Tibial nerve (tissue), 4 donors: ENCODE data around the gene POLA1. TPM values are rescaled to one million over a fixed set of nuclear protein-coding genes. Genes with fewer than 3 reads are reported as not detected.

Experiments
- DNase-seq, 2 donors: peaks; one replicate each; pipeline ENCODE4 v3.0.0-alpha.2; 2019; ENCODE audit warnings: low spot score in 2 of 2
- H3K27ac ChIP-seq, 4 donors: fragments of 200-600 bp; sonication (generic) in 3 of 4; one replicate each; pipeline ENCODE4 v1.5.1; 2017 to 2019; ENCODE audit warnings: mild to moderate bottlenecking in 1 of 4
- H3K27me3 ChIP-seq, 2 donors: fragments of 200-600 bp; sonication (generic) in 1 of 2; one replicate each; pipeline versions ENCODE4 v1.5.1 to v1.6.0; 2017 to 2019
- H3K36me3 ChIP-seq, 3 donors: fragments of 200-600 bp; sonication (generic); one replicate each; pipeline ENCODE4 v1.5.1; 2018 to 2019
- H3K4me1 ChIP-seq, 4 donors: fragments of 200-600 bp; sonication (generic) in 3 of 4; one replicate each; pipeline ENCODE4 v1.5.1; 2017 to 2019
- H3K4me3 ChIP-seq, 4 donors: fragments of 200-600 bp; sonication (generic) in 3 of 4; one replicate each; pipeline ENCODE4 v1.5.1; 2017 to 2019; ENCODE audit warnings: mild to moderate bottlenecking in 1 of 4, moderate library complexity in 1 of 4
- H3K9me3 ChIP-seq, 4 donors: fragments of 200-600 bp; sonication (generic) in 3 of 4; one replicate each; pipeline ENCODE4 v1.5.1; 2017 to 2019
- CTCF ChIP-seq, 5 experiments: fragments of 200-600 bp in 3 of 5; fragments of 450-650 bp in 2 of 5; sonication (generic) in 3 of 5; IDR thresholded peaks; one replicate each; pipeline ENCODE4 v1.5.1; 2016 to 2019; ENCODE audit warnings: antibody characterized with exemption in 5 of 5, mild to moderate bottlenecking in 3 of 5, moderate library complexity in 2 of 5
- EP300 ChIP-seq, 2 donors: sonication (generic); formaldehyde crosslinking; IDR thresholded peaks; one replicate each; pipeline ENCODE4 v1.6.1; 2017; ENCODE audit warnings: antibody characterized with exemption in 2 of 2, mild to moderate bottlenecking in 1 of 2
- POLR2A ChIP-seq, 2 donors: fragments of 450-650 bp; IDR thresholded peaks; one replicate each; pipeline ENCODE4 v1.6.1; 2017; ENCODE audit warnings: antibody characterized with exemption in 2 of 2, mild to moderate bottlenecking in 2 of 2, moderate library complexity in 2 of 2
- WGBS, 2 donors: methylation state at CpG; one replicate each; pipeline ENCODE4 v1.1.5; 2018; 5-methylcytosine and 5-hydroxymethylcytosine counted together
- total RNA-seq, 4 donors: library from RNA; depleted of rRNA; stranded (reverse); fragments of >200 nt; gene quantifications; one replicate each; pipeline ENCODE4 v1.1.0, GENCODE V29; 2016

Gene POLA1
- total RNA-seq, 4 donors from 2014 or later, result 8.6 to 27.8 (median 13.7) TPM

- Histone ChIP-seq H3K4me1 (no peaks in the 10 kb centered on the region), H3K27ac (no peak overlapping the region), H3K9me3 (no peaks in the 10 kb centered on the region), H3K4me3 (no peak overlapping the region), H3K27me3 (peaks cover 0 to 36% of the 10 kb centered on the region in 2 donors), H3K36me3 (no peaks in the 10 kb centered on the region)
- DNase-seq, result no peak
- TF ChIP-seq POLR2A (IDR thresholded peaks at IDR 0.05) (no peak), CTCF (IDR thresholded peaks at IDR 0.05) (no peak), EP300 (IDR thresholded peaks at IDR 0.05) (no peak)
- 50 to 69% methylated on average over 5 of the region's 5 CpGs for WGBS, 2 donors
Observed at GRCh38 chrX:24996096-24996709, 302.5 kb downstream of the POLA1 start.

GRCh38 chrX:24999511-24999910, 305.8 kb downstream of the POLA1 start:
- H3K36me3 ChIP-seq, result no peaks in the 10 kb centered on the region
- peaks cover 0 to 67% of the 10 kb centered on the region in 2 donors for H3K27me3 ChIP-seq
- no peak overlapping the region for H3K4me3 ChIP-seq
- H3K9me3 ChIP-seq, result no peaks in the 10 kb centered on the region
- 52 to 96% methylated on average over 8 of the region's 8 CpGs for WGBS, 2 donors
- H3K4me1 ChIP-seq, result peaks cover 0 to 10% (median under 1%) of the 10 kb centered on the region in 4 donors
- no peak for DNase-seq
- H3K27ac ChIP-seq, result no peak overlapping the region
- TF ChIP-seq EP300 (IDR thresholded peaks at IDR 0.05) (no peak), POLR2A (IDR thresholded peaks at IDR 0.05) (no peak), CTCF (IDR thresholded peaks at IDR 0.05) (no peak)

- whole genome bisulfite sequencing, 2 donors, result 51 to 83% methylated on average over 7 to 43 of the region's 65 CpGs
- H3K36me3 ChIP-seq, result no peaks in the 10 kb centered on the region
- H3K4me1 ChIP-seq, result peaks cover 0 to 31% (median 7%) of the 10 kb centered on the region in 4 donors
- TF ChIP-seq CTCF (IDR thresholded peaks at IDR 0.05) (no peak), POLR2A (IDR thresholded peaks at IDR 0.05) (no peak), EP300 (IDR thresholded peaks at IDR 0.05) (no peak)
- no peaks in the 10 kb centered on the region for H3K9me3 ChIP-seq
- no peak overlapping the region for H3K27ac ChIP-seq
- peak overlapping the region in 1 of 4 donors; percentile 19 for H3K4me3 ChIP-seq
- peaks cover 0 to 80% of the 10 kb centered on the region in 2 donors for H3K27me3 ChIP-seq
- DNase-seq, result no peak
Observed at GRCh38 chrX:25001808-25002660, 308.3 kb downstream of the POLA1 start.

- no peaks in the 10 kb centered on the region for H3K36me3 ChIP-seq
- peaks cover 0 to 86% of the 10 kb centered on the region in 2 donors for H3K27me3 ChIP-seq
- DNase-seq, result no peak
- H3K4me3 ChIP-seq, result peak overlapping the region in 1 of 4 donors; percentile 19
- peaks cover 0 to 37% (median 7%) of the 10 kb centered on the region in 4 donors for H3K4me1 ChIP-seq
- no peak for TF ChIP-seq POLR2A (IDR thresholded peaks at IDR 0.05)
- no peak overlapping the region for H3K27ac ChIP-seq
- H3K9me3 ChIP-seq, result no peaks in the 10 kb centered on the region
- 0 to 19% methylated on average over 1 to 31 of the region's 33 CpGs for WGBS, 2 donors
Observed at GRCh38 chrX:25002661-25003020, 308.9 kb downstream of the POLA1 start.

GRCh38 chrX:25003066-25003849, 309.5 kb downstream of the POLA1 start:
- H3K4me3 ChIP-seq, result no peak overlapping the region
- 46 to 50% methylated on average over 26 to 40 of the region's 40 CpGs for WGBS, 2 donors
- DNase-seq, result no peak

More at GRCh38 chrX:25003066-25003849, 309.5 kb downstream of the POLA1 start:
- Histone ChIP-seq H3K9me3 (no peaks in the 10 kb centered on the region), H3K36me3 (no peaks in the 10 kb centered on the region), H3K4me1 (peaks cover 0 to 38% (median 7%) of the 10 kb centered on the region in 4 donors), H3K27me3 (peaks cover 0 to 90% of the 10 kb centered on the region in 2 donors), H3K27ac (no peak overlapping the region)
- TF ChIP-seq EP300 (IDR thresholded peaks at IDR 0.05) (no peak), POLR2A (IDR thresholded peaks at IDR 0.05) (no peak), CTCF (IDR thresholded peaks at IDR 0.05) (no peak)
